ENCODE measurements around the gene RNF169.
A peak's percentile ranks its signal among the peaks of the same experiment; 100 is the strongest.

Gene RNF169

GRCh38 chr11:74839971-74840370 is 91.3 kb downstream of the RNF169 start:
- TF ChIP-seq, protein P1, sequence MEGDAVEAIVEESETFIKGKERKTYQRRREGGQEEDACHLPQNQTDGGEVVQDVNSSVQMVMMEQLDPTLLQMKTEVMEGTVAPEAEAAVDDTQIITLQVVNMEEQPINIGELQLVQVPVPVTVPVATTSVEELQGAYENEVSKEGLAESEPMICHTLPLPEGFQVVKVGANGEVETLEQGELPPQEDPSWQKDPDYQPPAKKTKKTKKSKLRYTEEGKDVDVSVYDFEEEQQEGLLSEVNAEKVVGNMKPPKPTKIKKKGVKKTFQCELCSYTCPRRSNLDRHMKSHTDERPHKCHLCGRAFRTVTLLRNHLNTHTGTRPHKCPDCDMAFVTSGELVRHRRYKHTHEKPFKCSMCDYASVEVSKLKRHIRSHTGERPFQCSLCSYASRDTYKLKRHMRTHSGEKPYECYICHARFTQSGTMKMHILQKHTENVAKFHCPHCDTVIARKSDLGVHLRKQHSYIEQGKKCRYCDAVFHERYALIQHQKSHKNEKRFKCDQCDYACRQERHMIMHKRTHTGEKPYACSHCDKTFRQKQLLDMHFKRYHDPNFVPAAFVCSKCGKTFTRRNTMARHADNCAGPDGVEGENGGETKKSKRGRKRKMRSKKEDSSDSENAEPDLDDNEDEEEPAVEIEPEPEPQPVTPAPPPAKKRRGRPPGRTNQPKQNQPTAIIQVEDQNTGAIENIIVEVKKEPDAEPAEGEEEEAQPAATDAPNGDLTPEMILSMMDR (IDR thresholded peaks at IDR 0.05) = no peak

- TF ChIP-seq, protein P1 (IDR thresholded peaks at IDR 0.05) = no peak
Measured at GRCh38 chr11:74840486-74840885, 91.8 kb downstream of the RNF169 start.

- TF ChIP-seq, protein P1 (IDR thresholded peaks at IDR 0.05) = 0 out of 2 replicates have a peak, but pooled peaks have one; percentile 9
Measured at GRCh38 chr11:74842967-74843366, 94.3 kb downstream of the RNF169 start.

DNA sequence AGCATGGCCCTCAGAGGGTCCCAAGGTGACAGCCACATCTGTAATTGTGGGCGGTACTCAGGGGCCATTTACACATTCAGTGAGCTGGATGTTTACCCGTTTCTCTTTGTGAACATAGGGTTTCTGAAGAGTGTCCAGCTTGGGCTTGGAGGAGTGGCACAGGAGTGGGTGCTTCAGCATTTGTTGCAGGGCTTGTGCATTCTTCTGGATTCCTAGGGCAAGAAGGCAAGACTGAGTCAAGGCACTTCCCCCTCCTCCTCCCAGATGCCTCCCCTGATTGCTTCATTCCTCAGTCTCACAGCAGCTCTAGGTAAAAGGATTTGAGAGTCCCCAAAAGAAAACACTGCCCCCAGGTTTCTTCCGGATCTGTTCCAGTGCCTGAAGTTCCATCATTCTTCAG is 95.4 kb downstream of the RNF169 start:
- TF ChIP-seq, protein P1 (IDR thresholded peaks at IDR 0.05) = no peak

DNA sequence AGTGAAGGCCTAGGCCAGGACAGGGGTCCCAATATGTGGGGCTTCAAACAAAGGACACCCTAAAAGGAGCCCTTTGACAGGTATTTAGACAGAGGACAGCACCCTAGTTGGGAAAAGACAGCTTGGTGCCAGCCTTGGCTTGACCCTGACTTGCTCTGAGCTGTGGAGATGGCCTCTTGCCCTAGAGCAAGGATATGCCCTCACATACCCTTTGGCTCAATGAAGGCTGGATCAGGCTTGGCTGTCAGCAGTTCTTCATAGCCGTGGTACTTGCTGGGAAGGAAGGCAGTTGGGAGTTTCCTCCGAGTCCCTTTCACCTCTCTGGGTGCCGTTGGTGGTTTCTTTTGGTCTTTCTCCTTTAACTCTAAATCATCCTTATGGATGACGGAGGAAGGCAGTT is 96.2 kb downstream of the RNF169 start:
- TF ChIP-seq, protein P1 (IDR thresholded peaks at IDR 0.05) = no peak

- TF ChIP-seq, protein P1 (IDR thresholded peaks at IDR 0.05) = no peak
Measured at GRCh38 chr11:74845978-74846517, 97.4 kb downstream of the RNF169 start.

GRCh38 chr11:74846770-74847169 is 98.1 kb downstream of the RNF169 start:
- TF ChIP-seq, protein P1 (IDR thresholded peaks at IDR 0.05) = no peak

- TF ChIP-seq, protein P1 (IDR thresholded peaks at IDR 0.05) = no peak
Measured at GRCh38 chr11:74847395-74847794, 98.7 kb downstream of the RNF169 start.
